HUDEP-2 (cell line): Measurements from ENCODE around the gene TOR1A.
"Not testable (repeated sequence)": the region's sequence is repeated elsewhere in the genome, so short reads cannot be mapped to it uniquely, and the experiment has no call there.

Experiments used
- DNase-seq, 76 experiments: peaks; one replicate each; lab custom pipeline; 2025; ENCODE audit not compliant: unreplicated experiment in 76 of 76; lab: John Stamatoyannopoulos, UW

The TOR1A gene

GRCh38 chr9:129784970-129785369 lies 39.0 kb downstream of the TOR1A start:
- DNase-seq = not testable (repeated sequence)

GRCh38 chr9:129783516-129784361 lies 40.2 kb downstream of the TOR1A start:
- DNase-seq = peak in 66 of 76 experiments; percentile 10 to 81 (median 52)

- DNase-seq = peak in 10 of 76 experiments; percentile 12 to 34 (median 24)
Observed at GRCh38 chr9:129781981-129782380, 42.0 kb downstream of the TOR1A start.

- DNase-seq = no peak
Observed at GRCh38 chr9:129781131-129781530, 42.8 kb downstream of the TOR1A start.

- no peak for DNase-seq
Observed at GRCh38 chr9:129779560-129780190, 44.3 kb downstream of the TOR1A start.

- DNase-seq = no peak
Observed at GRCh38 chr9:129778469-129778868, 45.5 kb downstream of the TOR1A start.

- no peak for DNase-seq
Observed at GRCh38 chr9:129777769-129778130, 46.2 kb downstream of the TOR1A start.

GRCh38 chr9:129776938-129777768 lies 46.8 kb downstream of the TOR1A start:
- DNase-seq = peak in 1 of 76 experiments; percentile 11

- no peak for DNase-seq
Observed at GRCh38 chr9:129776566-129776937, 47.4 kb downstream of the TOR1A start.

GRCh38 chr9:129776096-129776495 lies 47.8 kb downstream of the TOR1A start:
- DNase-seq = not testable (repeated sequence)

- DNase-seq = no peak
Observed at GRCh38 chr9:129775448-129775798, 48.5 kb downstream of the TOR1A start.

- no peak for DNase-seq
Observed at GRCh38 chr9:129774791-129775447, 49.0 kb downstream of the TOR1A start.

GRCh38 chr9:129773262-129774048 lies 50.5 kb downstream of the TOR1A start:
- peak in 5 of 76 experiments; percentile 18 to 30 (median 27) for DNase-seq

GRCh38 chr9:129770741-129771140 lies 53.2 kb downstream of the TOR1A start:
- no peak for DNase-seq

- DNase-seq = peak in 73 of 76 experiments; percentile 33 to 93 (median 76)
Observed at GRCh38 chr9:129769669-129770068, 54.3 kb downstream of the TOR1A start.

GRCh38 chr9:129768486-129768885 lies 55.5 kb downstream of the TOR1A start:
- DNase-seq = no peak

- no peak for DNase-seq
Observed at GRCh38 chr9:129765764-129766317, 58.1 kb downstream of the TOR1A start.

- DNase-seq = no peak
Observed at GRCh38 chr9:129762985-129763926, 60.7 kb downstream of the TOR1A start.
